Measurements from ENCODE around the gene NINJ2.

DNA sequence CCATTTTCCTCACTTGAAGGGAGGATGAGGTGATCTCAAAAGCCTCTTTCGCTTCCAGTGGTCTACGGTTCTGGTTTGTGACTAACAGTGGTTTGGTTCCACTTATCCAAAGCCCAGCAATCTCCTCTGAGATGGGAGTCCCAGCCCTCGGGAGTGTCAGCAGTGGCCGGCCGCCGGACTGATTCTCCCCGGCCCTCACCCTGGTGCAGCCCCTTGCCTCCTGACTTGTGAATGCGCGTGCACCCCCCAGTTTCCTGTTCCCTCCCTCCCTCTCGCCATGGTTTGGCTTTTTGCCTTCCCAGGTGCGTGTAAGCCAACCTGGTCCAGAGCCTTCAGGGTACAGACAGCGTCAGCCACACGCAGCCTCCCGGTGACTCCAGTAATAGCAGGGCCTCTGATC, 129.0 kb downstream of the NINJ2 start:
- TF ChIP-seq, protein P1, sequence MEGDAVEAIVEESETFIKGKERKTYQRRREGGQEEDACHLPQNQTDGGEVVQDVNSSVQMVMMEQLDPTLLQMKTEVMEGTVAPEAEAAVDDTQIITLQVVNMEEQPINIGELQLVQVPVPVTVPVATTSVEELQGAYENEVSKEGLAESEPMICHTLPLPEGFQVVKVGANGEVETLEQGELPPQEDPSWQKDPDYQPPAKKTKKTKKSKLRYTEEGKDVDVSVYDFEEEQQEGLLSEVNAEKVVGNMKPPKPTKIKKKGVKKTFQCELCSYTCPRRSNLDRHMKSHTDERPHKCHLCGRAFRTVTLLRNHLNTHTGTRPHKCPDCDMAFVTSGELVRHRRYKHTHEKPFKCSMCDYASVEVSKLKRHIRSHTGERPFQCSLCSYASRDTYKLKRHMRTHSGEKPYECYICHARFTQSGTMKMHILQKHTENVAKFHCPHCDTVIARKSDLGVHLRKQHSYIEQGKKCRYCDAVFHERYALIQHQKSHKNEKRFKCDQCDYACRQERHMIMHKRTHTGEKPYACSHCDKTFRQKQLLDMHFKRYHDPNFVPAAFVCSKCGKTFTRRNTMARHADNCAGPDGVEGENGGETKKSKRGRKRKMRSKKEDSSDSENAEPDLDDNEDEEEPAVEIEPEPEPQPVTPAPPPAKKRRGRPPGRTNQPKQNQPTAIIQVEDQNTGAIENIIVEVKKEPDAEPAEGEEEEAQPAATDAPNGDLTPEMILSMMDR (conservative IDR thresholded peaks at IDR 0.05) = no peak
- TF ChIP-seq ZFX (IDR thresholded peaks at IDR 0.05) = no peak
